Liver (tissue), 3 donors: ENCODE data around the gene SHOC1.

Source experiments
- EGR1 ChIP-seq, 2 donors: IDR thresholded peaks; 2 replicates each; pipeline ENCODE4 v1.6.1; 2016 to 2018; ENCODE audit warnings: antibody characterized with exemption in 2 of 2, low read depth in 2 of 2
- RAD21 ChIP-seq, 2 donors: IDR thresholded peaks; 2 replicates each; pipeline ENCODE4 v1.6.1; 2016; ENCODE audit warnings: antibody characterized with exemption in 2 of 2, mild to moderate bottlenecking in 2 of 2
- TAF1 ChIP-seq: conservative IDR thresholded peaks from 2 replicates; pipeline ENCODE4 v1.6.1; 2016; ENCODE audit warnings: antibody characterized with exemption, mild to moderate bottlenecking
- YY1 ChIP-seq: IDR thresholded peaks from 2 replicates; pipeline ENCODE4 v1.6.1; 2016; ENCODE audit warnings: antibody characterized with exemption, mild to moderate bottlenecking
- ZBTB33 ChIP-seq: IDR thresholded peaks from 2 replicates; pipeline ENCODE4 v1.6.1; 2016; ENCODE audit warnings: antibody characterized with exemption
- TF ChIP-seq, protein P1 (sequence below): fragments of 150-350 bp; IDR thresholded peaks from 2 replicates; pipeline ENCODE4 v1.5.1; 2017; ENCODE audit warnings: improper control_type of control experiment, low read depth, low read length; ENCODE audit not compliant: missing input control
- TF ChIP-seq, protein P2 (sequence below): IDR thresholded peaks from 2 replicates; pipeline ENCODE4 v1.6.1; 2016; ENCODE audit warnings: antibody characterized with exemption
- donor health status: healthy.
- donor health status: healthy.

- TF ChIP-seq, protein P1, sequence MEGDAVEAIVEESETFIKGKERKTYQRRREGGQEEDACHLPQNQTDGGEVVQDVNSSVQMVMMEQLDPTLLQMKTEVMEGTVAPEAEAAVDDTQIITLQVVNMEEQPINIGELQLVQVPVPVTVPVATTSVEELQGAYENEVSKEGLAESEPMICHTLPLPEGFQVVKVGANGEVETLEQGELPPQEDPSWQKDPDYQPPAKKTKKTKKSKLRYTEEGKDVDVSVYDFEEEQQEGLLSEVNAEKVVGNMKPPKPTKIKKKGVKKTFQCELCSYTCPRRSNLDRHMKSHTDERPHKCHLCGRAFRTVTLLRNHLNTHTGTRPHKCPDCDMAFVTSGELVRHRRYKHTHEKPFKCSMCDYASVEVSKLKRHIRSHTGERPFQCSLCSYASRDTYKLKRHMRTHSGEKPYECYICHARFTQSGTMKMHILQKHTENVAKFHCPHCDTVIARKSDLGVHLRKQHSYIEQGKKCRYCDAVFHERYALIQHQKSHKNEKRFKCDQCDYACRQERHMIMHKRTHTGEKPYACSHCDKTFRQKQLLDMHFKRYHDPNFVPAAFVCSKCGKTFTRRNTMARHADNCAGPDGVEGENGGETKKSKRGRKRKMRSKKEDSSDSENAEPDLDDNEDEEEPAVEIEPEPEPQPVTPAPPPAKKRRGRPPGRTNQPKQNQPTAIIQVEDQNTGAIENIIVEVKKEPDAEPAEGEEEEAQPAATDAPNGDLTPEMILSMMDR: no peak
- TF ChIP-seq TAF1 (no peak), YY1 (no peak), ZBTB33 (no peak), RAD21 (IDR thresholded peaks at IDR 0.05) (no peak), EGR1 (IDR thresholded peaks at IDR 0.05; ENCODE audit: low read depth in 2 of 2) (no peak)
- TF ChIP-seq, protein P2, sequence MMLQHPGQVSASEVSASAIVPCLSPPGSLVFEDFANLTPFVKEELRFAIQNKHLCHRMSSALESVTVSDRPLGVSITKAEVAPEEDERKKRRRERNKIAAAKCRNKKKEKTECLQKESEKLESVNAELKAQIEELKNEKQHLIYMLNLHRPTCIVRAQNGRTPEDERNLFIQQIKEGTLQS: no peak
Observed at GRCh38 chr9:111810908-111811307, 16.2 kb upstream of the SHOC1 start.
